GM13976 (cell line): ENCODE measurements around the gene CALN1.

Experiments used
- DNase-seq: peaks from one replicate; pipeline ENCODE4 v3.0.0; 2012; ENCODE audit warnings: low spot score
- in situ Hi-C: fragments of 300-500 bp; cut with MboI; formaldehyde crosslinking; loops from one replicate; pipeline ENCODE4 v1.12.0; 2022; ENCODE audit warnings: low sequenced_read_pairs, mixed read lengths, inconsistent platforms; ENCODE audit not compliant: unreplicated experiment
- TF ChIP-seq, protein P1 (sequence below): IDR thresholded peaks from 2 replicates; pipeline ENCODE4 v1.5.1; 2012; ENCODE audit warnings: borderline replicate concordance, mild to moderate bottlenecking; ENCODE audit not compliant: insufficient read depth; ENCODE audit errors: extremely low read depth, missing control alignments, control extremely low read depth

CALN1 gene

GRCh38 chr7:72334066-72334465 lies 78.1 kb downstream of the CALN1 start:
- TF ChIP-seq, protein P1, sequence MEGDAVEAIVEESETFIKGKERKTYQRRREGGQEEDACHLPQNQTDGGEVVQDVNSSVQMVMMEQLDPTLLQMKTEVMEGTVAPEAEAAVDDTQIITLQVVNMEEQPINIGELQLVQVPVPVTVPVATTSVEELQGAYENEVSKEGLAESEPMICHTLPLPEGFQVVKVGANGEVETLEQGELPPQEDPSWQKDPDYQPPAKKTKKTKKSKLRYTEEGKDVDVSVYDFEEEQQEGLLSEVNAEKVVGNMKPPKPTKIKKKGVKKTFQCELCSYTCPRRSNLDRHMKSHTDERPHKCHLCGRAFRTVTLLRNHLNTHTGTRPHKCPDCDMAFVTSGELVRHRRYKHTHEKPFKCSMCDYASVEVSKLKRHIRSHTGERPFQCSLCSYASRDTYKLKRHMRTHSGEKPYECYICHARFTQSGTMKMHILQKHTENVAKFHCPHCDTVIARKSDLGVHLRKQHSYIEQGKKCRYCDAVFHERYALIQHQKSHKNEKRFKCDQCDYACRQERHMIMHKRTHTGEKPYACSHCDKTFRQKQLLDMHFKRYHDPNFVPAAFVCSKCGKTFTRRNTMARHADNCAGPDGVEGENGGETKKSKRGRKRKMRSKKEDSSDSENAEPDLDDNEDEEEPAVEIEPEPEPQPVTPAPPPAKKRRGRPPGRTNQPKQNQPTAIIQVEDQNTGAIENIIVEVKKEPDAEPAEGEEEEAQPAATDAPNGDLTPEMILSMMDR = no peak
- no peak for DNase-seq
- in situ Hi-C loops = no loop called here

DNA sequence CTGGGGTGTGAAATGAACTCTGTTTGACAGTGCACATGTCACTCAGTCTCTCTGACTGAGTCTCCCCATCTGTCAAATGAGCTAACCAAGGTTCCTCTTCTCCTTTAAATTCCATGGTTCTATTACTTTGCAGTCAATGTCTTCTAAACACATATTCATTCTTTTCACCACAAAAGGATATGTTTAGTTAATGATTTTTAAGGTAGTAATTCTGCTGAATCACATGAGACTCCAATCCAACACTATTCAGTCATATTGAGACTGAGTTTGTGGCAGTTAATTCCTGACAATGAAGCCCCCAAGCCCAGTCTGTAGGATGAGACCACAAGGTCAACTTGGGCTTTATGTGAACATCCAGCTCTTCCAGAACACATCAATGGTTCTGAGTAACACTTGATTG lies 85.3 kb downstream of the CALN1 start:
- in situ Hi-C loops = no loop called here
- TF ChIP-seq, protein P1 = no peak
- no peak for DNase-seq

- in situ Hi-C loops = no loop called here
- no peak for DNase-seq
- TF ChIP-seq, protein P1 = no peak
Measured at GRCh38 chr7:72326365-72326764, 85.8 kb downstream of the CALN1 start.

- no peak for DNase-seq
- in situ Hi-C loops = no loop called here
- TF ChIP-seq, protein P1 = no peak
Measured at GRCh38 chr7:72325561-72325960, 86.6 kb downstream of the CALN1 start.

GRCh38 chr7:72321637-72322036 lies 90.5 kb downstream of the CALN1 start:
- DNase-seq = no peak
- TF ChIP-seq, protein P1 = no peak
- in situ Hi-C loops = no loop called here

- in situ Hi-C loops = no loop called here
- TF ChIP-seq, protein P1 = no peak
- no peak for DNase-seq
Measured at GRCh38 chr7:72321081-72321480, 91.1 kb downstream of the CALN1 start.

DNA sequence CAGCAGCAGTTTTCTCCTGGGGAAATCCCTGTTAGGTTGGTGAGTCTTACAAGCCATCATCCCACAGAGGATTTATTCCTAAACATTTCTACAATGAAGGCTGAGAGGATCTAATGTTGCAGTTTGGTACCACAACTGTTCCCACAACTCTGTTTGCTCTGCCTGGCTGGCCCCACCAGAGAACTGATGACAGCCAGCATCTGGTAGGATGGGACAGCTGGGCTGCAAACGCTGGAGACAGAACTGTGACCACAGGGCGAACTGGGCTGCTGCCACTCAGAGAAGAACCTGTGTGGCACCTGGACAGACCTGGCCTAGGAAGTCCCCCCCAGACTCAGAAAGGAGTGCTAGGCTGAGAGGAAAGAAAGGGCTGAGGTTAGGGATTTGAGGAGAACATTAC lies 94.8 kb downstream of the CALN1 start:
- TF ChIP-seq, protein P1 = no peak
- no peak for DNase-seq
- in situ Hi-C loops = no loop called here
